Neural progenitor cell (in vitro differentiated cells): ENCODE data around the gene CAMK2D.

Experiments used
- CTCF ChIP-seq: fragments of 200-600 bp; sonication (generic); IDR thresholded peaks from 2 replicates; pipeline ENCODE4 v1.5.1; 2017; ENCODE audit warnings: antibody characterized with exemption, mild to moderate bottlenecking
- EZH2phosphoT487 ChIP-seq: fragments of 200-600 bp; sonication (generic); IDR thresholded peaks from 2 replicates; pipeline ENCODE4 v1.6.1; 2017; ENCODE audit warnings: antibody characterized with exemption

- TF ChIP-seq CTCF (no peak), EZH2phosphoT487 (no peak)
These were observed 200.4 kb downstream of the CAMK2D start for GRCh38 chr4:113561092-113561491.
